ENCODE data around the gene CABP1.
"Not testable (repeated sequence)": the region's sequence is repeated elsewhere in the genome, so short reads cannot be mapped to it uniquely, and the experiment has no call there.

The CABP1 gene

DNA sequence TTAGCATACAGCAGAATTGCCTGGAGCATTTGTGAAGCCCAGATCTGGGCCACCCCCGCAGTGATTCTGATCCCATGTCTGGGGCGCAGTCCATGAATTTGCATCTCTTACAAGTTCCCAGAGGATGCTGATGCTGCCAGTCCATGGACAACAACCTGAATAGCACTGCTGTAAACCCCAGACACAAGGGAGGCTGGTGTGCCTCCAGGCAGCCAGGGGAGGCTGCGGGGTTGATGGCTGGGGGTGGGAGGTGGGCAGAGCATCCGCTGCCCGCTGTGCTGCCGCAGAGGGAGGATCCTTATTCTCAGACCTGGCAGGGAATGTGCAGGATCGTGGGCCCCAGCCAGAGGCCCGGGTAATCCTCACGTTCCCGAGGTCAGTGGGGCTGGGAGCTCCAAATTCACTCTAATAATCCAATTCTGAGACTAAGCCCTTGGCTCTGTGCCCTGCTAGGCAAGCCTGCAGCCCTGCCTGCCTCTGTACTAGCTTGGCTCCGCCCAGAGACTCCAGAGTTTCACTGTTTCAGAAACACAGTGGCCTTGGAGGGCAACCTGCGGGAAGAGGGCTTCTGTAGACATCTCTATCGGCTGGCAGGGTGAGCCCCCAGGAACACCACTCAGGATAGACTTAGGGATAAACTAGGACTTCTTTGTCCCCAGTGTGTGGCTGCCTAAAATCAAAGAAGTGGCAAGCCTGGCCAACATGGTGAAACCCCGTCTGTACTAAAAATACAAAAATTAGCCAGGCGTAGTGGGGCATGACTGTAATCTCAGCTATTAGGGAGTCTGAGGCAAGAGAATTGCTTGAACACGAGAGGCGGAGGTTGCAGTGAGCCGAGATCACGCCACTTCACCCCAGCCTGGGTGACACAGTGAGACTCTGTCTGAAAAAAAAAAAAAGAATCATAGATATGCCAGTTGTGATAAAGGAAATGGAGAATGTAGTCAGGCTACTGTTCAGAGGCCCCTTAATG is 28.7 kb downstream of the CABP1 start:
- no peak for DNase-seq

DNA sequence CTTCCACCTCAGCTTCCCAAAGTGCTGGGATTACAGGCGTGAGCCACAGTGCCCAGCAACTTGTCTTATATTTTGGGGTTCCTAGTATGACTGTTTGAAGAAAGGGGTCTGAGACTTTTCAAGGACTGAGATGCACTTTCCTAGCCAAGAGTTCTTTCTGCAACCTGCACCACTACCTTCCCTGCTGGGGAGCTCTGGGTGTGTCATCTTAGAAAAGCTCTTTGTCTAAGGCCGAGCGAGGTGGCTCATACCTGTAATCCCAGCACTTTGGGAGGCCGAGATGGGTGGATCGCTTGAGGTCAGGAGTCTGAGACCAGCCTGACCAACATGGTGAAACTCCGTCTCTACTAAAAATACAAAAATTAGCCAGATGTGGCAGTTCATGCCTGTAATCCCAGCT is 29.8 kb downstream of the CABP1 start:
- DNase-seq: not testable (repeated sequence)

DNA sequence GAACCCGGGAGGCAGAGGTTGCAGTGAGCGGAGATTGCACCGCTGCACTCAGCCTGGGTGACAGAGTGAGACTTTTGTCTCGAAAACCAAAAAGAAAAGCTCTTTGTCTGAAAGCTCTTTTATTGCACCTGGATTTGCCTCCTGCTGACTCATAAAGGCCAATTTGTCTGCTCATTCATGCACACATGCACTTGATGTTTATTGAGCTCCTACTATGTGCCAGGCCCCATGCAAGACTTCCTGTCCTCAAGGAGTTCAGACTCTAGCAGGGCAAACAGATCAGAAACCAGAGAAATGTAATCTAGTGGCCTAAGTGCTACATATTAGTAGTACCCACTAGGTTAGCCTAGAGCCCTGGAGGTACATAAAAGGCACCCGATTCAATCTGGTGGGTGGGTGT is 30.2 kb downstream of the CABP1 start:
- no peak for DNase-seq

DNA sequence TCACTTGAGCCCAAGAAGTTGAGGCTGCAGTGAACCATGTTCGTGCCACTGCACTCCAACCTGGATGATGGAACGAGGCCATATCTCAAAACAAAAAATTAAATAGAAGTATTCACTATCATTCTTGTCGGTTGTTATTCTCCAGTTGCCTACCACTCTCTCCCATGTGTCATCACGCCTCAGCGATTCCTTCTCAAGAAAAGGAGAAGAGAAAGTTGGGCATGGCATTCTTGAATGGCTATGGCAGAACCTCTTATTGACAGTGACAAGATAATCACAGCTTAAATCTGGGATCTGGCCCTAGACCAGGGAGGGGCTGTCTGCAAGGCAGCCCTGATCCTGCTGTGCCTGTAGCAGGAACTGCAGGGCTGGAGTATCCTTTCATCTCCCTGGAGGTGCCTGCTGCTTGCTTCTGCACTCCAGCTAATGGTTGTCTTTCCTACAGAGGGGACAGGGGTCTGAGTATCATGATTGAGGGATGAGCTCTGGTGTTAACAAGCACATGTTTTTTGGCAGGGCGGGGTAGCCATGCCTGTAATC is 33.7 kb downstream of the CABP1 start:
- DNase-seq: no peak

DNA sequence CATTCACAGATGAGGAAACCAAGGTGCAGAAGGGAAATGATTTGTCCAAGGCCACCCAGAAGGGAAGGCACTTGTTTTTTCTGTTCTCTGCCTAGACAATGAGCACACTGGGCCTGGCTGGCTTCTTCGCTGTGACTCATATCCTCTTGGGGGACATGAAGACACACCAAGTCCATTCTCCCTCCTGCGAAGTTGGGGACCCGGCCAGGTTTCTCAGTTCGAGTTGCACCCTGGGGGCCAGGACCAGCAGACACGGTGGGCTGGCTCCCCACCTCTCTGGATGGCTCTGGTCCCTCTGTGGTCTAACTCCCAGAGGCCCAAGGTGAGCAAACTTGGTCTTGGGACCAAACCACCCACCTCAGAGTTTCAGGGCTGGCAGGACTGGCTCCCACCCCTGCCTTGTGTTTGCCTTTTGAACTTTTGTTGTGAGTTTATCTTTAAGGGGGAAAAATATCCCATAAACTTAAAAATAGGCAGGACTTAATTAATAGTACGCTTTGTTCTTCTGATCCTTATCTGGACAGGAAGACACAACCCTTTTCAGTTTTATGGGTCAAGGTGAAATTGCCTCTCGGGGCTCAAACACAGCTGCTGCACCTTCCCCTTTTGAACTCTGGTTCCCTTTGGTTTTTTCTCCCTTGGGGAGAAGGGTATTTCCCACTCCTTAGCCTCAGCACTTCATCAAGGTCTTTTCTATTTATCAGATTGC is 37.5 kb downstream of the CABP1 start:
- no peak for DNase-seq

DNA sequence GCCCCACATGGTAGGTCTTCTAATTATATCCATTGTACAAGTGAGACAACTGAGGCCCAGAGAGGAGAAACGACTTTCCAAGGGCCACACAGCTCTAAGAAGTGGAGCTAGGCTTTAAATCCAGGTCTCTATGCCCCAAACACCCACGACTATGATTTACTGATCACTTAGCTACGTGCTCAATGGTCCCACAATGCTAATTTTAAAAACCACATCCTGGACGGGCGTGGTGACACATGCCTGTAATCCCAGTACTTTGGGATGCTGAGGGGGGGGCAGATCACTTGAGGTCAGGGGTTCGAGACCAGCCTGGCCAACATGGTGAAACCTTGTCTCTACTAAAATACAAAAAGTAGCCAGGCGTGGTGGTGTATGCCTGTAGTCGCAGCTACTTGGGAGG is 38.1 kb downstream of the CABP1 start:
- no peak for DNase-seq

DNA sequence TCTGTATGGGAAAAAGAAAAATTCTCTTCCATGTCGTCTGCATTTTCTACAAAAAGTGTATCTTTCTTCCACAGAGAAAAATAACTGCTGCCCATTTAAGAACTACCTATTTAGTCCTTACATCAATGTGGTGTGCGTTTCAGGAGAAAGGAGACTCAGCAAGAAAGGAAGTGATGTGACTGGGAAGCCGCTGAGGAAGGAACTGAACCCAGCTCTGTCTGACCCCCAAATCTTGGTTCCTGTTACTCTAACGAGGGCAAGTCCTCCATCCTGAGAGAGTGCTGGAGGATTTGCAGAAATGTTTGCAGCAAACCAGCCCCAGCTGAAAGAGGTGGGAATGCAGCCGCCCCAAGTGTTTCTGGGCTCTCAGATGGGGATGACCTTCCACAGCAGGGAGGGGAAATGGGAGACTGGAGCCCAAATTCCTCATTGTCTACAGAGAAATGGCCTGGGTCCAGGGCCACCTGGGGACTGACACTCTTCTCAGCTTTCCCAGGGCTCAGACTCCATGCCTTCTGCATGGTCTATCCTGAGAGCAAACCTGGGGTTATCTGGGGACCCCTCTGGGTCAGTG is 39.8 kb downstream of the CABP1 start:
- no peak for DNase-seq

DNA sequence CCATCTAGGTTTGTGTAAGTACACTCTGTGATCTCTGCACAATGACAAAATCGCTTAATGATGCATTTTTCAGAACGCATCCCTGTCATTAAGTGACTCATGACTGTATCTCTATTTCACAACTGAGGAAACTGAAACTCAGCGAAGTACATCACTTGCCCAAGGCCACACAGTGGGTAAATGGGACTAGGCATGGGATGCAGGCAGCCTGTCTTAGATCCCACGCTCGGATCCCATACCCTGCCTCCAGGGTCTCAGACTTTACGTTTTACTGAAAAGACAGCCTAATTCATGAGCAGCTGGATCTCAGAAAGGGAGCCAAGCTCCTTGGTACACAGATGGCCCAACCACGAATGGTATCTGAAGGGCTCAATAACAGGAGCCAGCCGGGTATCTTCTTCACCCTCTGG is 44.1 kb downstream of the CABP1 start:
- DNase-seq: no peak

DNA sequence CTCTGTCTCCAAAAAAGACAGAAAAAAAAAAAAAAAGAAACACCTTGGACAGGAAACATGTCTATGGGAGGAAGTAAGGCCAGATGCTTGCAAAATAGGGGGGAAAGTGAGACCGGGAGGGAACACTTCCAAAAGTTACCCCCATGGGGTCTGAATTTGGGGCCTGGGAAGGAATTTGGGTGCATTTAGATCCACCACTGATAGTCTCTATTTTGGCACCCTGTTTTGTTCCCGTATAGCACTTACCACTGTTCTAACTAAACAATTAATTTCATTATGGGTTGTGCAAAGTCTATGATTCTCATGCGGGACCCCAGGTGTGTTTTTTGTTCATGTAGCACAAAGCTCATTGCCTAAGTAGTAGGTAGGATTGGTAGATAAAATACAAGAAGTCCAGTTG is 45.1 kb downstream of the CABP1 start:
- no peak for DNase-seq

DNA sequence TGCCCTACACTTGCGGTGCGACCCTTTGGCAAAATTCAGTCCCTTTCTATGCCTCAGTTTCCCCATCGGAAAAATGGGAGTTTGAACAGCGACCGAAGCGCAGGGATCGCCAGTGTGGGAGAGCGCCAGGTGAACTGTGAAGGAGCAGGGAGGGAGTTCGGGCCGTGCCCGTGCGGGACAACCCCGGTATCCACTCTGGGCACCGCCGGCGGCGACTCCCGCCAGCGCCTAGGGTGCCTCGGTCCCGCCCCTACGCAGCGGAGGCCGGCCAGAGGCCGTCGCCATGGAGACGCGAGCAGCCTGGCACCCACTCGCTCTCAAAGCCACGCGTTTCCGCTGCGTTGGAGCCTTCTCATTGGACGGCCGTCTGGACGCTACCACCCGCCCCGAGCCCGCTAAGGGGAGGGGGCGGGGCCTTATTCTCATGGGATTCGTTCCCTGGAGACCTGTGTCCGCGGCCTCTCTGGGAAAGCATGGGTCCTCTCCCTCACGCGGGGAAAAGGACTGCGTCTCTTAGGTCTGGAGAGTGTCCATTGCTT is 45.8 kb downstream of the CABP1 start:
- peak; percentile 94 to 95 for DNase-seq

DNA sequence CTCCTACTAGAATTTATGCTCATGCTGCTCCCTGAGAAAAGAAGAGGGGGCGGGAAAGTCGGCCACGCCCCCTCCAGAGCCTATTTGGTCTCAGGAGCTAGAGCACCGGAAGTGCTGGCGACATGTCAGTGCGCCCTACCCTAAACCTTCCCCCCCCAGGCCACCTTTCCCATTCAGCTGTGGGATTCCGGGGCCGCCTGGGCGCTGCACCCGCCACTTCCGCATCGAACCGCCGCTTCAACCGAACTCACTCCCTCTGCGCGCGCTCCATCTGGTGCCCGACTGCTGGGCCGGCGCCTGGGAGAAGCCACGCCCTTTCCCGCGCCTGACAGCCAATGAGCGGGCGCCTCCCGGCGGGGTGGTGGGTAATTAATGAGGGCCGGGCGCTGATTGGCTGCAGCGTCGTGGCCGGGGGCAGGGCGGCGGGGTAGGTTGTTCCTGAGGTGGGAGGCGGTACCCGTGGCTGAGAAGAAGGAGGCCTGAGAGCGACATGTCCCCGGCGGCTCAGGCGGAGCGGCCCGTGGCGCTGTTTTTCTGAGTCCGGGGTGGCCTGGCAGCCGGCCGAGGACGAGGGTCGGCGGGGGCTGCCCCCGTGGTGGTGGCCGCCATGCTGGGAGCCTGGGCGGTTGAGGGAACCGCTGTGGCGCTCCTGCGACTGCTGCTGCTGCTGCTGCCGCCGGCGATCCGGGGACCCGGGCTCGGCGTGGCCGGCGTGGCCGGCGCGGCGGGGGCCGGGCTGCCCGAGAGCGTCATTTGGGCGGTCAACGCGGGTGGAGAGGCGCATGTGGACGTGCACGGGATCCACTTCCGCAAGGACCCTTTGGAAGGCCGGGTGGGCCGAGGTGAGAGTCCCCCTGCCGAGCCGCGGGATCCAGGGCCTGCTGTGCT is 46.5 kb downstream of the CABP1 start, which contains the start of gene MLEC:
MLEC (plus strand) TSS at position 460 of the 888 bp plus-strand sequence; CDS start at position 608, 148 bp downstream.
- peak; percentile 98 for DNase-seq

DNA sequence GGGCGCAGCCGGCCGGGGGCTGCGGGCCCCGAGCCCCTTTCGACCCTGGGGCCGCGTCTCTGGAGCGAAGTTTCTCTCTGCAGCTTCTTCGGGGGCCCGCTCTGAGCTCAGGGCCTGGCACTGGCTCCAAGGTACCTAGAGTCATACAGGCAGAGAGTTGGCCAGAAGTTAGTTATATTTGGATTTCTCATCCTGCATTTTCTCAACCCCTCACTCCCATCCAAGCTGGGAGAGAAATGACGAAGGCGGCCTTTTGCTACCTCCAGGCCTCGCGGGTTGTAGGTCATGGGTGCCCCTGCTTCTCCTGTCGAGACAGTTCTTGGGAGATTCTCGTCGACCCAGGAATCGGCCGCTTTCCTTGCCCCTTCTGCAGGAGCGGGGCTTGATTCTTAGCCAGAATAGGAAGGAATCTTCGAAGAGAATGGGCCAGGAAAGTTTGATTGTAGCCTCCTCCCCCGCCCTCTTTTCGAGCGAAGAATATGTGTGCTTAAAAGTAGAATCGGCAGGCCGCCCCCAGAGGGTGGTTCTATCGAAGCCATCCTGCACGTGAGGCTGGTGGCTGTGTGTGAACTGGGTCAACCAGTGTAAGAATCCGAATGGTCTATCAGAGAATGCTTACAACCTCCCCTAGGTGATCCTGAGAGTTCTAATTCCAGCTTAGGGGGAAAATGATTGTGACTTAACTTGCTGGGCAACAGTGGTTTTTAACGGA is 47.3 kb downstream of the CABP1 start:
- DNase-seq: peak in 1 of 2 donors; percentile 31

DNA sequence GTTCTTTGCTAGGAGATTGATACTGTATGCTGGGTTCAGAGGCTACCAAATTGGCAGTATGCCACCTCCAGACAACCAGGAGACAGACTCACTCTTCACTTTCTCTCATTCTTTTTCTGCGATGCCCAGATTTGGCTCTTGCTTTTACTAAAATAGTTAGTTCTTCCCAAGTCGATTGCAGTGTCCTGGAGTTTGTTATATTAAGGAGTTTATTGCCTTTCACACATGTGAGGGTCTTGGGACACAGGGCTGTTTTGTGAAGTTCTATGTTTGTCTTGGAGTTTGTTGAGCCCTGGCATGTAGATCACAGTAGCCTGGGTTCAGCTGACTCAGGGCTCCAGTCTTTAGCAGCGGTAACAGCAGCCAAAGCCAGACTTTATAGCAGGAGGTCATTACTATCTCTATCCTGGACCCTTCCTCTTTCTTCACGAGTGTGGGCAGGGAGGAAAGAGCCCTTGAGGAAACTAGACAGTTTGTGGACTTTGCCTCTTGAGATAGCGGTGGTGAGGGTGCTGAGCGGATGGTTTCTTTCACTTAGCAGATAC is 48.2 kb downstream of the CABP1 start:
- no peak for DNase-seq

DNA sequence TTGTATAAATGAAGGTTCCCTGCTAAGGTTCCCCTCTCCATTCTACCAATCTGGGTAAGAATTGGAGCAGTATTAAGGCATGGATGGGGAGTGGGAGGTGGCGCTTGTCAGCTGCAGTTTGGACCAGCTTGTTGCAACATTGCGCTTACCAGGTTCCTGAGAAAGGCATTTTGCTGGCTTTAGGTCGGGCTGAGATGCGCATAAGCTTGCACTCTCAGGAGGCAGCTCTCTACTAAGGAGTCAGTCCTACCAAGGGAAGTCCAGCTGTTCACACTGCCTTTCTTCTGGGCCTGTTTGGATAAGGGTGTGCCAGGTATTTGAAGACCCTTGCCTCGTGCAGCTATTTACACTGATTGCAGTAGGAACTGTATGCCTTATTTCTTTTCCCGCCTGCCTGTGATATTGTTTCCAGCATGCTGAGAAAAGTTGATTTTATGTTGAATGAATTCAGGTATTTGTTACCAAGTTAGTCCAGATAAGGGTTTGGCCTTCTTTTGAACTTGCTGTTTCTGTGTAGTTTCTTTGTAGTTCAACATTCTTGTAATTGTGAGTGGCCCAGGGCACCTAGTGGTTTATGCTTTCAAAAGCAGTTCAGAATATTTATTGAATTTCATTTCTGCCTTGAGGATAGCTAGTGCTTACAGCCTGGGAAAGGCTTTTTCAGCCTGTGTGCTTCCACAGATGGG is 49.1 kb downstream of the CABP1 start:
- DNase-seq: no peak

DNA sequence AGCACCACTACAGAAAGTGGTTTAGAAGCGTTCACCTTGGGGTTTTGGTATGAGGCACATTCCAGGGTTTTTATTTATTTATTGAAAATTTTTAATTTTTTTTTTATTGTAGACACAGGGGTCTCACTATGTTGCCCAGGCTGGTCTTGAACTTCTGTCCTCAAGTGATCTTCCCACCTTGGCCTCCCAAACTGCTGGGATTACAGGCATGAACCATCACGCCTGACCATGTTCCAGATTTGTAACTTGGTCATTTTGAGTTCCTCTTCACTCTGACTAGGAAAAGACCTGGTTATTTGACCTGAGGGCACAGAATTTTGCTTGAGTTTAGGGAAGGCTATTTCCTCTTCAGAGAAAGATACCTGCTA is 49.6 kb downstream of the CABP1 start:
- DNase-seq: no peak

DNA sequence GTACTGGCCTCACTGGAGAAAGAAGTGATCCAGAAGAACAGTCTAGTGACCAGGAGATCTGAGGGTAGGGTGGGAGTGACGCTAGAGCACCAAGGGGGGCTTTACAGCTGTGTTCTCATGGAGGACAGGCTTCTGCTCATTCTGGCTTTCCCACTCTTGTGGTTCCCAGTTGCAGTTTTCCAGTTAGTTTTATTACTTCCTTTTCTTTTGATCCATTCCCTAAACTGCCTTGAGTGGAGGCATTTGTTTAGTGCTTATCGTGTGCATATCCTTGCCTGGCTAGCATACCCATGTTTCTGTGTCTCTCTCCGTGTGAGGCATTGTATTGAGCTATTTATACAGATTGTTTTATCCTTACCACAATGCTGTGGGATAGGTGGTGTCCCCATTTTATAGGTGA is 50.6 kb downstream of the CABP1 start:
- DNase-seq: no peak

DNA sequence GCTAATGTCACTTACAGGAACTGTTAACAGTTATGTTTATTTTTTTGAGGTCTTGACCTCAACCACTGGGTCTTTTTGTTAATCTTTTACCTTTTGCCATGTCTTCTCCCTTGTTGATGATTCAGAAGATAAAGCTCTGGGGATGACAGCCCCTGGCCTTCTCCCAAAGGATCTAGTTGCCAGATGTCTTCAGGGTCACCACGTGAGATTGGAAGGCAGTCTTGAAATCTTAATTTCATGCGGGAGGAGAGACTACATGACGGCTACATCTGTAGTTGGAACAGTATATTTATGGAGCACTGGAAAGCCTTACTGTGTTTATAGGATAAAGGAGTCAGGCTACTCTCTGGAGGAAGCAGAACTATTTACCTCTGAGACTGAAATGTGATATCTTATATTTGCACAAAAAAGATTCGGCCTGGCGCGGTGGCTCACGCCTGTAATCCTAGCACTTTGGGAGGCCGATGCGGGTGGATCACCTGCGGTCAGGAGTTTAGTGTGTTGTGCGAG is 52.2 kb downstream of the CABP1 start:
- no peak for DNase-seq

DNA sequence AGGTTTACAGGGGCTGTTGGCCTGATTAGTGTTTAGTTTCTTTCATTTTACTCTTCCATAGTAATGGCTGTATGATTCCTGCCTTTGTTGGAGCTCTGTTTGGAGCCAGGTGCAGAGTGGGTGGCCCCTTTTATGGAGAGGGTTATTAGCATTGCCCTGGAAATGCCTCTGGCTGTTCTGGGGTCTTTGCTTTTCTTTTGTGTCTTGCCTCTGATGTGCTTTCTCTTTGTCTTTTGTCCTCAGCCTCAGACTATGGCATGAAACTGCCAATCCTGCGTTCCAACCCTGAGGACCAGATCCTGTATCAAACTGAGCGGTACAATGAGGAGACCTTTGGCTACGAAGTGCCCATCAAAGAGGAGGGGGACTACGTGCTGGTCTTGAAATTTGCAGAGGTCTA is 53.4 kb downstream of the CABP1 start:
- no peak for DNase-seq

DNA sequence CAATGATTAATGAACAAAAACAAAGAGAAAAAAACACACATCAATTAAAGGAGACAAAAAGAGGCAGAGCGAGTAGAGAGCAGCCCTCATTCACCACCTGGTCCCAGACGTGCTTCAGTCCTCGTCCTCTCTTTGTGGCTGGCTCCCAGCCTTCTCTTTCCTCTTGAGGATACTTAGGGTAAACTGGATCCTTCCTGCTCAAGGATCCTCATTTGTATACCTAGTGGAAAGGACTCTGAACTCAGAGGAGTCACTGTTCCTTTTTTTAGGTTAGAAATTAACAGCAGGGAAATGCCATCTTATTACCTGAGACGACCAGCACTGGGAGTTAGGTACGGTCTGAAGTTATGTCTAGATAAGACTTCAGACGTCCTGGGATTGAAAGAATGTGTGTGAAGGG is 56.2 kb downstream of the CABP1 start:
- DNase-seq: no peak

DNA sequence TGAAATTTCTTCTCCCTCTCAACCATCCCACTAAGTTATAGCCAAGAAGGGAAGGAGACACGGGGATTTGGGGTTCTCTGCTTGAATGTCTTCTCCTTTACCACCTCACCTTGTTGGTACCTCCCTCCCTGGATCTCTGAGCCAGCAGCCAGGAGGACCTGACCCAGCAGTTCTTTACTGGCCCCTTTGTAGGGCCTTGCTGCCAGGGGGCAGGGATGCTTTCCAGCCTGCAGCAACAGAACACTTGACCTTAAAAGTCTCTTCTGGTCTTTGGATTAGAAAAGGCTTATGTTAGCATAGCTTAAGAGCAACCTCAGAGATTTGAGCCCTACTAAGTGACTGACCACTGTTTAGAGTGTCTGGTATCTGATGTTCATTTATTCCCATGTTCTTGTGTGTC is 56.9 kb downstream of the CABP1 start:
- no peak for DNase-seq
